Activated CD4-positive, alpha-beta T cell treated with anti-CD3 and anti-CD28 coated beads, Interleukin-2, amount 50 U/mL, for 24 hours (primary cell): ENCODE measurements around the gene TNRC6A.

Experiments used
- DNase-seq, 2 donors: peaks; one replicate each; pipeline ENCODE4 v3.0.0-alpha.2; 2020; ENCODE audit warnings: low read depth in 1 of 2, low spot score in 1 of 2

Gene TNRC6A

GRCh38 chr16:24869033-24869432 lies 139.6 kb downstream of the TNRC6A start:
- DNase-seq = no peak

- no peak for DNase-seq
Measured at GRCh38 chr16:24871891-24872290, 142.4 kb downstream of the TNRC6A start.

- DNase-seq = no peak
Measured at GRCh38 chr16:24873028-24873427, 143.6 kb downstream of the TNRC6A start.

- no peak for DNase-seq
Measured at GRCh38 chr16:24875466-24875865, 146.0 kb downstream of the TNRC6A start.
